ENCODE data around the gene MANSC1.
A peak's percentile ranks its signal among the peaks of the same experiment; 100 is the strongest.

The MANSC1 gene

GRCh38 chr12:12334367-12335040 is 15.5 kb downstream of the MANSC1 start:
- H3K27ac ChIP-seq: no peak overlapping the region
- no peaks in the 10 kb centered on the region for H3K36me3 ChIP-seq (replicated peaks)
- H3K27me3 ChIP-seq (replicated peaks): no peaks in the 10 kb centered on the region
- DNase-seq: peak; percentile 18
- TF ChIP-seq CTCF (IDR thresholded peaks at IDR 0.05; ENCODE audit: low read depth, low read length, missing control alignments): peak; percentile 82
- in situ Hi-C loops (cut with HindIII; ENCODE audit: low pct_ligation_motif_present, low sequenced_read_pairs): loop anchor here (25.0 kb wide), 1 partner anchor 247 kb away; no protein-coding TSS in a partner anchor
- H3K4me3 ChIP-seq (ENCODE audit: low read depth, low read length): no peak overlapping the region

- no peak for TF ChIP-seq CTCF (IDR thresholded peaks at IDR 0.05; ENCODE audit: low read depth, low read length, missing control alignments)
- in situ Hi-C loops (cut with HindIII; ENCODE audit: low pct_ligation_motif_present, low sequenced_read_pairs): loop anchor here (25.0 kb wide), 1 partner anchor 246 kb away; no protein-coding TSS in a partner anchor
- peak; percentile 35 for DNase-seq
- no peak overlapping the region for H3K27ac ChIP-seq
- H3K27me3 ChIP-seq (replicated peaks): no peaks in the 10 kb centered on the region
- no peak overlapping the region for H3K4me3 ChIP-seq (ENCODE audit: low read depth, low read length)
- no peaks in the 10 kb centered on the region for H3K36me3 ChIP-seq (replicated peaks)
Observed at GRCh38 chr12:12333407-12334366, 16.4 kb downstream of the MANSC1 start.

- no peak for DNase-seq
- Histone ChIP-seq H3K27ac (no peak overlapping the region), H3K36me3 (replicated peaks) (no peaks in the 10 kb centered on the region), H3K27me3 (replicated peaks) (no peaks in the 10 kb centered on the region), H3K4me3 (ENCODE audit: low read depth, low read length) (no peak overlapping the region)
- in situ Hi-C loops (cut with HindIII; ENCODE audit: low pct_ligation_motif_present, low sequenced_read_pairs): loop anchor here (25.0 kb wide), 1 partner anchor 245 kb away; no protein-coding TSS in a partner anchor
- TF ChIP-seq CTCF (IDR thresholded peaks at IDR 0.05; ENCODE audit: low read depth, low read length, missing control alignments): no peak
Observed at GRCh38 chr12:12331896-12332295, 18.1 kb downstream of the MANSC1 start.

- H3K36me3 ChIP-seq (replicated peaks): no peaks in the 10 kb centered on the region
Observed at GRCh38 chr12:12331244-12331771, 18.7 kb downstream of the MANSC1 start.

GRCh38 chr12:12327802-12328201 is 22.2 kb downstream of the MANSC1 start:
- in situ Hi-C loops (cut with HindIII; ENCODE audit: low pct_ligation_motif_present, low sequenced_read_pairs): loop anchor here (25.0 kb wide), 1 partner anchor 241 kb away; no protein-coding TSS in a partner anchor
- no peak overlapping the region for H3K4me3 ChIP-seq (ENCODE audit: low read depth, low read length)
- TF ChIP-seq CTCF (IDR thresholded peaks at IDR 0.05; ENCODE audit: low read depth, low read length, missing control alignments): peak; percentile 54
- no peak overlapping the region for H3K27ac ChIP-seq
- no peaks in the 10 kb centered on the region for H3K27me3 ChIP-seq (replicated peaks)
- no peaks in the 10 kb centered on the region for H3K36me3 ChIP-seq (replicated peaks)
- peak; percentile 36 for DNase-seq

More at GRCh38 chr12:12331244-12331771, 18.7 kb downstream of the MANSC1 start:
- DNase-seq: peak; percentile 24
- in situ Hi-C loops (cut with HindIII; ENCODE audit: low pct_ligation_motif_present, low sequenced_read_pairs): loop anchor here (25.0 kb wide), 1 partner anchor 244 kb away; no protein-coding TSS in a partner anchor
- no peak overlapping the region for H3K4me3 ChIP-seq (ENCODE audit: low read depth, low read length)
- H3K27me3 ChIP-seq (replicated peaks): no peaks in the 10 kb centered on the region
- TF ChIP-seq CTCF (IDR thresholded peaks at IDR 0.05; ENCODE audit: low read depth, low read length, missing control alignments): no peak
- no peak overlapping the region for H3K27ac ChIP-seq

All from brain microvascular endothelial cell (primary cell).